Measurements from ENCODE around the gene SLC13A3.

The SLC13A3 gene

GRCh38 chr20:46651091-46651962, at the start of gene SLC13A3:
SLC13A3 (minus strand) TSS chr20:46651459; CDS start chr20:46651421, 38 bp downstream.
- no peak for DNase-seq (ENCODE audit: extremely low read depth in 1 of 2, low read depth in 1 of 2)

DNA sequence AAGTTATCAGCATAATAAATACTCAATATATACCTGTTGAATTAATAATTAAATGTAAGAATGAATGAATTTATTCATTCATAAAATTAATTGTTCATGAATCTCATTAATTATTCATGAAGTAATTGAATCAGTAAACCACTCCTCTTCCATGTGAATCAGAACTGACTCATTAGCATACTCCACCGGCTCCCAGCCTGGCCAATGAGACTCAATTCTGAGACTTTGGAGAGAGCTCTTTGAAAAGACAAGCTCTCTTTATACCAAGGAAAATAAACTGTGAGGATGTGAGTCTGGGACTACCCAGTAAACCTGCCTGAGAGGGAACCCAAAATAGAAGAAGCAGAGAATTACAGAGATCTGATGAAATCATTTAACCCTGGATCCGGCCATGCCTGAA, 49.8 kb upstream of the SLC13A3 start:
- no peak for DNase-seq (ENCODE audit: extremely low read depth in 1 of 2, low read depth in 1 of 2)

DNA sequence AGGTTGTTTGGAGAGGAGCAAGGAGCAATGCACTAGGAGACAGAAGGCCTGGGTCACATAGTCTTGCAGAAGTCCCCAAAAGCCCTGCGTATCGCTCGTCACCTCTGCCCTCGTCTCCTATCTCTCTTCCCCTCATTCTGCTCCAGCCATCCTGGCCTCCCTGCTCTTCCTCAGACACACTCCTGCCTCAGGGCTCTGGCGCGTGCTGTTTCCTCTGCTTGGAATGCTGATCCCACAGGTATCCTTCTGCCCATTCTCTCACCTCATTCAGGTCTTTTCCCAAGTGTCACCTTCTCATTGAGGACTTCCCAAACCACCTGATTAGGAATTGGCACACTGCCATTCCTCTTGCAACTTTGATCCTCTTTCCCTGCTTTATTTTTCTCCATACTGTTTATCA, 49.2 kb upstream of the SLC13A3 start:
- no peak for DNase-seq (ENCODE audit: extremely low read depth in 1 of 2, low read depth in 1 of 2)

GRCh38 chr20:46699651-46700359, 48.5 kb upstream of the SLC13A3 start:
- DNase-seq (ENCODE audit: extremely low read depth in 1 of 2, low read depth in 1 of 2), result no peak

DNA sequence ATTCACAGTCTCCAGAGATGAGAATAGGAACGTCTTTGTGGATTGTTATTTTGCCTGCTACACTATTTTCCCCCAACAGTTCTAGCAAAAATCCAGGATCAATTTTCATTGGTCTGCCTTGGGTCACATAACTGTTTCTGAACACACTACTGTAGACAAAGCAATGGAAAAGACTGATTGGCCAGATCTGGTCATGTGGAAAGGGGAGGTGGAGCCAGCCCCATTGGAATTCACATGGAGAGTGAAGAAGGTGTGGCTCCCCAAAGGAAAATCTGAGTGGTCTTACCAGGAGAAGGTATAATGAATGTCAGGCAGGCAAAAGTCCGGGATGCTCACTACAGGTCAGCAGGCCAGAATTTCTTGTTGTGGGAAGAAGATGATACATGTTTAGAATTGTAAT, 47.5 kb upstream of the SLC13A3 start:
- DNase-seq (ENCODE audit: extremely low read depth in 1 of 2, low read depth in 1 of 2), result no peak

DNA sequence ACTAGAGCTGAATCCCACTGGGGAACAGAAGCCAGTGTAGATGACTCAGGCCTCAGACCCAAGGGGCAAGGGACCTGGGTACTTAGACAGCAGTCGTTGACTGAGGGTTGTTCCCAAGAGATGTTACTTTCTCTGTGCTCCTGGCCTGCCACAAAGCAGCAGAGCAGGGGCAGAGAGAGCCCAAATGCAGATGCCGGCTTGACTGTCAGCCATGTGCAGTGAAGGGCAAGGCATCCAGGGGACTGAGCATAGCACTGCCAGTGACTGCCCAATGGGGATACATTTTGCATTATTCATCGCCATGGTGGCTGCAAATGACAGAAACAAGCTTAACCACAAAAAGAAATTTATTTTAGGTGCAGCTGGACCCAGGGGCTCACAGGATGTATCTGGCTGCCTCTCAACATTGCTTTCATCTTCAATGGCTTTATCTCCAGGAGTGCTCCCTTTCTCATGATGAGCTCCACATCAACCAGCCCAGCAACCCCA, 45.6 kb upstream of the SLC13A3 start:
- no peak for DNase-seq (ENCODE audit: extremely low read depth in 1 of 2, low read depth in 1 of 2)

DNA sequence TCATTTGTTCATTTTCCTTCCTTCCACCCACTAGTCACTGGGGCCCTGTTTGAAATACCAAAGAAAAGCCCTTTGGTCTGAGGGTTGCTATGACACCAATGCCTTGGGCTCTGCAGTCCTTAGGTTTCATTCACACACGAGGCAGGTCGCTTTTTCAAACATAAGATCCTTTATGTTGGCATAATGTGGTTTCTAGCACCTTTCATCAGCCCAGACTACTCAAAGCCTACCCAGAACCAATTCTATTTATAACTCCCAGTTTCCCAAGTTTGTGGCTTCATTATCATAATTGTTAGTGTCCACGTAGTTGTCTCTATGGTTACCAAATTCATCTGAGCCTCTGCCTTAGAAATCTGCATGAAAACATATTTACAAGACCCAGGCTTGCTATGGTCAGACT, 44.6 kb upstream of the SLC13A3 start:
- no peak for DNase-seq (ENCODE audit: extremely low read depth in 1 of 2, low read depth in 1 of 2)

DNA sequence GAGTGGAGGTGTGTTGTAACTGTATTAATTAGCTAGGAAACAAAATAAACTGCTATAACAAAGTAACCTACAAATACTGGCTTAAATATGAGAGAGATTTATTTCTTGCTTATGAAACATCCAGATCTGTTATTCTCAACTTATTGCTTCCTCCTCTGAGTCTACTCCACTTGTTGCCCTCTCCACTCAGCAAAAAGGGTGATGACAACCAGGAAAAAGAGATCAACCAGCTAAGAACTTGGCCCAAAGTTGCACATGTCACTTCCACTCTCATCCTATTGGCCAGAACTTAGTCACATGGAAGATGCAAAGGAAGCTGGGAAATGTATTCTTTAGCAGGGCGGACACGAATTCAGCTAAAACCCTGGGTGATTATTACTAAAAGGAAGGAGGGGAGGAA, 43.2 kb upstream of the SLC13A3 start:
- no peak for DNase-seq (ENCODE audit: extremely low read depth in 1 of 2, low read depth in 1 of 2)

DNA sequence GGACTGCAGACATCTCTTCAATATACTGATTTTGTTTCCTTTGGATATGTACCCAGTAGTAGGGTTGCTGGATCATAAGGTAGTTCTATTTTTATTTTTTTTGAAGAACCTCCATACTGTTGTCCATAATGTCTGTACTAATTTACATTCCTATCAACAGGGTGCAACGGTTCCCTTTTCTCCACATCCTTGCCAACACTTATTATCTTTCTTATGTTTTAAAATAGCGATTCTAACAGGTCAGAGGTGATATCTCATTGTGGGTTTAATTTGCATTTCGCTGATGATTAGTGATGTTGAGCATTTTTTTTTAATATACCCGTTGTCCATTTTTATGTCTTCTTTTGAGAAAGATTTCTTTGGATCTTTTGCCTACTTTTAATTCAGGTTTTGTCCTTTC, 39.9 kb upstream of the SLC13A3 start:
- no peak for DNase-seq (ENCODE audit: extremely low read depth in 1 of 2, low read depth in 1 of 2)

DNA sequence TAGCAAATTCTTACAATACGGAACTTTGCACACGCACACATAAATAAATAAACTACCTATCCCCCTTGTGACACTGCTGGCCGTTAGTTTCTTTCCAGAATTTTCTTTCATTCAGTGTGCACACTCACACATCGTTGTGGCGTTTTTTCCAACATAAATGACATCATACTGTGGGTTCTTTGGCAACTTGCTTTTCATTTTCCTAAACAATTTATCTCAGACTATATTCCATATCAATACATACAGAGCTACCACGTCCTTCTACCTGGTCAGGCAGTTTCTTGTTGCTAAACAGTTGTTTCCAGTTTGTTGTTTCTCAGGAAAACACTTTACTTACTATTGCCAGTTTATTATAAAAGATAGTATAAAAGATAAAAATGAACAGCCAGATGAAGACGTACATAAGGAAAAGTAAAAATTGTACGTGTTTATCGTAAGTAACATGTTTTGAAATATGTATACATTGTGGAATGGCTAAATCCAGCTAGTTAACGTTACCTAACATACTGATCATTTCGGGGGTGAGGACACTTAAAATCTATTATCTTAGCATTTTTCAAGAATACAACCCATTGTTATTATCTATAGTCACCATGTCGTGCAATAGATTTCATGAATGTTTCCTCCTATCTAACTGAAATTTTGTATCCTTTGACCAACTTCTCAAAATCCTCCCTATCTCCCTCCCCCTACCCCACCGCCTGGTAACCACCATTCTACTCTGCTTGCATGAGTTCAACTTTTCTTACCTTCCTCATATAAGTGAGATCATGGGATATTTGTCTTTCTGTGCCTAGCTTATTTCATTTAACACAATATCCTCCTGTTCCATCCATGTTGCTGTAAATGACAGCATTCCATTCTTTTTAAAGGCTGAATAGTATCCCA, 39.2 kb upstream of the SLC13A3 start:
- no peak for DNase-seq (ENCODE audit: extremely low read depth in 1 of 2, low read depth in 1 of 2)

GRCh38 chr20:46689754-46690085, 38.5 kb upstream of the SLC13A3 start:
- no peak for DNase-seq (ENCODE audit: extremely low read depth in 1 of 2, low read depth in 1 of 2)

GRCh38 chr20:46689082-46689753, 38.0 kb upstream of the SLC13A3 start, which contains the start of gene TP53RK:
TP53RK (minus strand) TSS chr20:46689444; CDS start chr20:46689414, 30 bp downstream.
- peak; percentile 89 to 91 for DNase-seq (ENCODE audit: extremely low read depth in 1 of 2, low read depth in 1 of 2)

DNA sequence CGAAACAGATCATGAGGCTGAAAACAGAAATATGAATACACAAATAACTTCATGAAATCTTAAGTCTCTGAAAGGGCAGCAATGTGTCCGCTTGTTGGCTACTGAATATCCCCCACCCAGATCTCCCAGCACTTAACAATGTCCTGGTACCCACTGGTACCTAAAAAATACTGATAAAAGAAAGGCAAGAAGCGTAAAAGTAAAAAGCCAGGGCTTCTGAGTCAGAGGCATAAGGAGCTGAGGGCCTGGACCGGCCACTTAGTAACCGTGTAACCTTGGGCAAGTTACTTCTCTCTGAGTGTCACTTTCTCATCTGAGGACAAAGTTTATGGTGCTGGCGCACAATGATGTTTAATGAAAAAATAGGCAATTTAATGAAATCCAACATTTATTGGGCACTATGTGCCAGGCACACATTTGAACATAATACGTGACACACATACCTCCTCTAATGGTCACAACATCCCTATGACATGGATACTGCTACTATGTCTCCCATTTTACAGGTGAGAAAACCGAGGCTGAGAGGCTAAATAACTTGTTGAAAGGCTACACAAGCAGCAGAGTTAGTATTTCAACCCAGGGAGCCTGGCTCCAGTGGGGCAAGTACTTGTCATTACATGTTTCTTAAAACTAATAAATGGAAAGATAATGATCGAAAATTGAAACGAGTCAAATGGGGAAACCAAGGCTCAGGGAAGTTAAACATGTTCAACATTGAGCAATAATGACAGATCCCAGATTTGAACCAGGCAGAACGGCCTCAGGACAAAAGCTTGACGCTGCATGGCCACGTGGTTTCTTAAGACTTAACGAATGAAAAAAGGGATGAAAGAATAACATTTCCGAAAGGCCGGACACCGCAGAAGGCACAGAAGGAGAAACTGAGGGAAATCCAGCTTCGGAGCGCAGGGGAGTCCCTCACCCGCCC, 37.2 kb upstream of the SLC13A3 start:
- no peak for DNase-seq (ENCODE audit: extremely low read depth in 1 of 2, low read depth in 1 of 2)

GRCh38 chr20:46683939-46684750, 32.9 kb upstream of the SLC13A3 start:
- no peak for DNase-seq (ENCODE audit: extremely low read depth in 1 of 2, low read depth in 1 of 2)

DNA sequence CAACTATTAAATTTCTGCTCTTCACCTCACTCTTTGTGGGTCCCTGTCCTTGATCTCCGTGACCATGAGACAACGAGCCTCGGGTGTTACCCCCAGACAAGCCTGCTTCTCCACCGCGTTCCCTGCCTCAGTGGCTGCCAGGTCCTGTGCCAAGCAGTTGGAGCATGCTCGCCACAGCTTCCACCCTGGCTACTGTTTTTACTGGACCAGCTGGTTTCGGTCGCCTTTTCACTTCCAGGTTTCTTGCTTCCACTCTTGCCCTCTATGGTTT, 32.3 kb upstream of the SLC13A3 start:
- no peak for DNase-seq (ENCODE audit: extremely low read depth in 1 of 2, low read depth in 1 of 2)

DNA sequence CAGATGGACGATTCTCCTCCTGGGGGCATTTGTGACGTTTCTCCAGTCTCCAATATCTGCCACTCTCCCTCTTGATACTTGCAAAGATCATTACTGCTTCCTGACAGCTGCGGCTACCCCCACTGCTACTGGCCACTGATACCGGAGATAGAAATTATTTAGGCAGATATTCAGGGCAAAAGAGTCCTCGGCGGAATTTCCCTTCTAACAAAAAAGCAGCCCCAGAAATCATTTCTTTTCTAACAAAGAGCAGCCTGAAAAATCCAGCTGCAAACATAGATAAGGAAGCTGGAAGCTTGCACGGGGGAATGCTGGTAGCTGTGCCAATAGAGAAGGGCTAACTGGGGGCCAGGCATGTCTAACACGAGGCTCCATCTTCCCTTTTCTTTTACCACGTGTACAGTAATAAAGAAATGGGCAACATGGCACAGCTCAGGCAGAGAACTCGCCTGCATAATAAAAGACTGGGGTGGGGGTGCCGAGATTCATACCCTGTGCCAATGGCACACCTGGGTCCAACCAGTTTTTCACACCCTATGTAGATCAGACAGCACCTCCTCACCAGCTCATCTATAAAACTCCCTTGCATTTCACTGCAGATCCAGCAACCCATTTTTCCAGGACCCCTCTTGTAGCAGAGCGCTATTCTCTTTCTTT, 31.9 kb upstream of the SLC13A3 start:
- DNase-seq (ENCODE audit: extremely low read depth in 1 of 2, low read depth in 1 of 2), result no peak

DNA sequence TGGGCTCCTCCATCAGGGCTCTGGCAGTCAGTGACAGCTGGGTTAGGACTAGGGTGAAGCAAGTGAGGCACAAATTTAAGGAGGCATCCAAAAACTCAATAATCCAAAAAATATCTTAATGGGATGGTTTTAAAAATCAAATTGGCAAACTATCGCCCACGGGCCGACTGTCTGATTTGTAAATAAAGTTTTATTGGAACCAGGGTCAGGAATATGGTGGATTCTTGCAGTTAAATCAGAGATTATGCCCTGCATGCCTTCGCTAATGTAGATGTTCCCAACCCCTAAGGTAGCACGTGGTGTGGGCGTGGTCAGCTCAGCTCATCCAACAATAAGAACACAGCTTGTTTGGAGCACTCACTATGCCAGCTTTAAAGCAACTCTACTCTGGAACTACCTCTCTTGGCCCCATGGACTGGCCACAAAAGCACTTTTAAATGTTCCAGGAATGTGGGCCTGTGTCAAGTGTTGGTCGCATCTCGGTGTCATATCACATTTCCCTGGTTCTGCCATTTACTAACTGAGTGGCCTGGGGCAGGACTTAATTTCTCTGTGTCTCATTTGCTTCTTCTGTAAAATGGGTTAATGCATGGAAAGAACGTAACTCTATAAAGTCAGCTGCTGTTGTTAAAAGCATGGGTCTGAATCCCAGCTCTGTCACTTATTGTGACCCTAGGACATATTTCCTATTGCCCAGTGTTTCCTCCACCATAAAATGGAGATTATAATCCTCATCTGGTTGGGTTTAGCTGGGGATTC, 31.0 kb upstream of the SLC13A3 start:
- DNase-seq (ENCODE audit: extremely low read depth in 1 of 2, low read depth in 1 of 2), result no peak

Measured in activated CD8-positive, alpha-beta memory T cell treated with anti-CD3 and anti-CD28 coated beads for 1 hour (primary cell).